OCI-LY1 (cell line): ENCODE results near the gene COL7A1.

ENCODE experiments used
- EZH2 ChIP-seq: fragments of 200-600 bp; sonication (generic), shearing (Covaris generic); IDR thresholded peaks from 2 replicates; pipeline ENCODE4 v1.8.0; 2017; ENCODE audit warnings: borderline replicate concordance, mixed run types, mild to moderate bottlenecking, antibody characterized with exemption, low read length, moderate library complexity, mixed read lengths
- TF ChIP-seq, protein P1 (sequence below): fragments of 200-600 bp; sonication (generic), shearing (Covaris generic); IDR thresholded peaks from 2 replicates; pipeline ENCODE4 v1.5.1; 2017; ENCODE audit warnings: mild to moderate bottlenecking, antibody characterized with exemption, low read length, moderate library complexity, mixed read lengths

DNA sequence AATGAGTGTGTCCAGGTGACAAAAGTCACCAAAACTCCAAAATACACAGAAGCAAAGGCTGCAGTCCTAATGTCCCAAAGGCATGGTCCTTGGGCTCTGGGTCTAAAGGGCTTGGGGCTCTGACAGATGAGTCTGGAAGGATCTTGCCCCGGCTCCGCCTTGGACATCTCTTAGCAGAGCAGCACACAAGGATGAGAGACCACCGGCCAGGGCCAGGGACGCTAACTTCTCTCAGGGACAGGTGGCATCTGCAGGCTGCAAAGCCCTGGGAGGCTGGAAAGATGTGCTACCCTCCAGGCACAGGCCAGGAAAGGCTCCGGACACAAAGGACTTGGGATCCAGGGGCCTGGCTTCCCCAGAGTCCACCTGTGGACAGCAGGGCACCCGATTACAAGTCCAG is 77.1 kb downstream of the COL7A1 start:
- TF ChIP-seq, protein P1, sequence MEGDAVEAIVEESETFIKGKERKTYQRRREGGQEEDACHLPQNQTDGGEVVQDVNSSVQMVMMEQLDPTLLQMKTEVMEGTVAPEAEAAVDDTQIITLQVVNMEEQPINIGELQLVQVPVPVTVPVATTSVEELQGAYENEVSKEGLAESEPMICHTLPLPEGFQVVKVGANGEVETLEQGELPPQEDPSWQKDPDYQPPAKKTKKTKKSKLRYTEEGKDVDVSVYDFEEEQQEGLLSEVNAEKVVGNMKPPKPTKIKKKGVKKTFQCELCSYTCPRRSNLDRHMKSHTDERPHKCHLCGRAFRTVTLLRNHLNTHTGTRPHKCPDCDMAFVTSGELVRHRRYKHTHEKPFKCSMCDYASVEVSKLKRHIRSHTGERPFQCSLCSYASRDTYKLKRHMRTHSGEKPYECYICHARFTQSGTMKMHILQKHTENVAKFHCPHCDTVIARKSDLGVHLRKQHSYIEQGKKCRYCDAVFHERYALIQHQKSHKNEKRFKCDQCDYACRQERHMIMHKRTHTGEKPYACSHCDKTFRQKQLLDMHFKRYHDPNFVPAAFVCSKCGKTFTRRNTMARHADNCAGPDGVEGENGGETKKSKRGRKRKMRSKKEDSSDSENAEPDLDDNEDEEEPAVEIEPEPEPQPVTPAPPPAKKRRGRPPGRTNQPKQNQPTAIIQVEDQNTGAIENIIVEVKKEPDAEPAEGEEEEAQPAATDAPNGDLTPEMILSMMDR = no peak
- no peak for TF ChIP-seq EZH2
